Endodermal cell (in vitro differentiated cells): ENCODE results near the gene BOLL. TPM values are rescaled to one million over a fixed set of nuclear protein-coding genes. Genes with fewer than 3 reads are reported as not detected.

Experiments used
- DNase-seq: peaks from one replicate; pipeline ENCODE4 v3.0.0-alpha.2; 2017
- H3K27ac ChIP-seq: 2 replicates; pipeline ENCODE4 v1.5.1; 2013; ENCODE audit warnings: mild to moderate bottlenecking, low read depth, low read length, moderate library complexity
- H3K27me3 ChIP-seq: 2 replicates; pipeline ENCODE4 v1.6.1; 2013; ENCODE audit warnings: mild to moderate bottlenecking, low read length, moderate library complexity; ENCODE audit not compliant: insufficient read depth, control insufficient read depth, poor library complexity, severe bottlenecking
- H3K36me3 ChIP-seq: 2 replicates; pipeline ENCODE4 v1.7.0; 2013; ENCODE audit warnings: mild to moderate bottlenecking, low read length, moderate library complexity; ENCODE audit not compliant: control insufficient read depth, insufficient read depth
- H3K4me1 ChIP-seq: one replicate; pipeline ENCODE4 v1.7.0; 2013; ENCODE audit warnings: low read length; ENCODE audit not compliant: control insufficient read depth, insufficient read depth
- H3K4me3 ChIP-seq: 2 replicates; pipeline ENCODE4 v1.5.1; 2013; ENCODE audit warnings: mild to moderate bottlenecking, low read length, moderate library complexity
- H3K9ac ChIP-seq: 2 replicates; pipeline ENCODE4 v1.6.1; 2013; ENCODE audit warnings: mild to moderate bottlenecking, low read length, moderate library complexity; ENCODE audit not compliant: poor library complexity, severe bottlenecking; ENCODE audit errors: extremely low read depth
- H3K9me3 ChIP-seq: 2 replicates; pipeline ENCODE4 v1.6.1; 2013; ENCODE audit warnings: mild to moderate bottlenecking, low read length, moderate library complexity; ENCODE audit not compliant: control insufficient read depth
- H3K27ac Mint-ChIP-seq: 2 replicates; pipeline ENCODE4 v1.8.0; 2020; ENCODE audit warnings: mixed read lengths
- H3K27me3 Mint-ChIP-seq: 2 replicates; pipeline ENCODE4 v1.8.0; 2021; ENCODE audit warnings: mild to moderate bottlenecking, mixed read lengths; ENCODE audit not compliant: insufficient read depth
- H3K36me3 Mint-ChIP-seq: 2 replicates; pipeline ENCODE4 v1.8.0; 2020; ENCODE audit warnings: low read depth, mixed read lengths
- H3K4me1 Mint-ChIP-seq: 2 replicates; pipeline ENCODE4 v1.8.0; 2020; ENCODE audit warnings: mixed read lengths
- H3K4me3 Mint-ChIP-seq: 2 replicates; pipeline ENCODE4 v1.8.0; 2020; ENCODE audit warnings: mild to moderate bottlenecking, moderate library complexity, mixed read lengths
- H3K9me3 Mint-ChIP-seq: 2 replicates; pipeline ENCODE4 v1.8.0; 2020; ENCODE audit warnings: mild to moderate bottlenecking, mixed read lengths
- WGBS, 2 experiments: methylation state at CpG; one replicate each; pipeline versions ENCODE4 v1.1.5 to v1.1.7; 2013; ENCODE audit warnings: missing lambda C conversion rate in 2 of 2, mixed read lengths in 1 of 2; ENCODE audit not compliant: insufficient coverage in 1 of 2, insufficient read length in 1 of 2; 5-methylcytosine and 5-hydroxymethylcytosine counted together
- total RNA-seq, 2 donors: library from RNA; stranded (reverse); fragmentation: NEBNext Ultra II Directional in 1 of 2; extraction: Animal tissue kit (Norgen Biotek cat#: 25700) in 1 of 2; gene quantifications; 2 replicates in 1 of 2; 3 replicates in 1 of 2; pipeline ENCODE4 v1.2.1, GENCODE V29; 2021
- TF ChIP-seq, protein P1 (sequence below): fragments of 200-600 bp; sonication (generic); conservative IDR thresholded peaks from 2 replicates; pipeline ENCODE4 v1.5.0; 2021; ENCODE audit warnings: antibody characterized with exemption, mild to moderate bottlenecking

BOLL gene
- total RNA-seq, 2 donors from 2014 or later: not detected

DNA sequence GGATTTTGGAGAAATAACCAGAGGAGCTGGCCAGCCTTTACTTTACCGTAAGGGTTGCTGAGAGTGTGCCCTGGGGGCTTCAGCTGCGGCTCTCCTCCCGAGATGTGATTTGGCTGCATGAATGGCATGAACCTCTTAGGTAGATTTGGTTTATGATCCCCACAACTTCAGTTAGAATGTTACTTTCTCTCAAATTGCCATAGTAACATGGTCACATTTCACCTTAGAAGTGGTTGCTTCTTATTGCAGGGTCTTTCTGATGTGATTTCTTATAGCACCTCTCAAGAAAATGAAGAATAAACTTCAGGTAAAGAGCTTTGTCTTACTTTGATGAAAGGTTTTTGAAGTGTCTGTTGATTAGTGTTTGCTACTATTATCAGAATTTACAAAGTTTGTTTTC lies 24.9 kb upstream of the BOLL start:
- Mint-ChIP-seq H3K4me3 (no peak overlapping the region), H3K27ac (no peak overlapping the region), H3K27me3 (peaks cover 41% of the 10 kb centered on the region), H3K36me3 (no peaks in the 10 kb centered on the region), H3K9me3 (no peaks in the 10 kb centered on the region), H3K4me1 (peaks cover 5% of the 10 kb centered on the region)
- TF ChIP-seq, protein P1, sequence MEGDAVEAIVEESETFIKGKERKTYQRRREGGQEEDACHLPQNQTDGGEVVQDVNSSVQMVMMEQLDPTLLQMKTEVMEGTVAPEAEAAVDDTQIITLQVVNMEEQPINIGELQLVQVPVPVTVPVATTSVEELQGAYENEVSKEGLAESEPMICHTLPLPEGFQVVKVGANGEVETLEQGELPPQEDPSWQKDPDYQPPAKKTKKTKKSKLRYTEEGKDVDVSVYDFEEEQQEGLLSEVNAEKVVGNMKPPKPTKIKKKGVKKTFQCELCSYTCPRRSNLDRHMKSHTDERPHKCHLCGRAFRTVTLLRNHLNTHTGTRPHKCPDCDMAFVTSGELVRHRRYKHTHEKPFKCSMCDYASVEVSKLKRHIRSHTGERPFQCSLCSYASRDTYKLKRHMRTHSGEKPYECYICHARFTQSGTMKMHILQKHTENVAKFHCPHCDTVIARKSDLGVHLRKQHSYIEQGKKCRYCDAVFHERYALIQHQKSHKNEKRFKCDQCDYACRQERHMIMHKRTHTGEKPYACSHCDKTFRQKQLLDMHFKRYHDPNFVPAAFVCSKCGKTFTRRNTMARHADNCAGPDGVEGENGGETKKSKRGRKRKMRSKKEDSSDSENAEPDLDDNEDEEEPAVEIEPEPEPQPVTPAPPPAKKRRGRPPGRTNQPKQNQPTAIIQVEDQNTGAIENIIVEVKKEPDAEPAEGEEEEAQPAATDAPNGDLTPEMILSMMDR: no peak
- peaks cover 43% of the 10 kb centered on the region for H3K27me3 ChIP-seq
- 98% methylated on average over 3 of the region's 3 CpGs; no CpG with 5 or more reads in 1 of the 2 experiments for WGBS, 2 experiments
- no peak for DNase-seq
- no peak overlapping the region for H3K9ac ChIP-seq
- H3K9me3 ChIP-seq: no peaks in the 10 kb centered on the region
- no peaks in the 10 kb centered on the region for H3K4me1 ChIP-seq
- H3K4me3 ChIP-seq: no peak overlapping the region
- H3K27ac ChIP-seq: no peak overlapping the region
- no peaks in the 10 kb centered on the region for H3K36me3 ChIP-seq

- Histone ChIP-seq H3K9ac (no peak overlapping the region), H3K27ac (no peak overlapping the region), H3K36me3 (no peaks in the 10 kb centered on the region), H3K4me3 (no peak overlapping the region), H3K9me3 (no peaks in the 10 kb centered on the region), H3K27me3 (peaks cover 45% of the 10 kb centered on the region), H3K4me1 (no peaks in the 10 kb centered on the region)
- Mint-ChIP-seq H3K27ac (no peak overlapping the region), H3K9me3 (no peaks in the 10 kb centered on the region), H3K36me3 (no peaks in the 10 kb centered on the region), H3K27me3 (peaks cover 48% of the 10 kb centered on the region), H3K4me3 (no peak overlapping the region), H3K4me1 (peaks cover 7% of the 10 kb centered on the region)
- WGBS, 2 experiments: 95% methylated on average over 5 of the region's 5 CpGs; no CpG with 5 or more reads in 1 of the 2 experiments
- DNase-seq: no peak
- TF ChIP-seq, protein P1: no peak
Measured at GRCh38 chr2:197809064-197809463, 23.9 kb upstream of the BOLL start.

DNA sequence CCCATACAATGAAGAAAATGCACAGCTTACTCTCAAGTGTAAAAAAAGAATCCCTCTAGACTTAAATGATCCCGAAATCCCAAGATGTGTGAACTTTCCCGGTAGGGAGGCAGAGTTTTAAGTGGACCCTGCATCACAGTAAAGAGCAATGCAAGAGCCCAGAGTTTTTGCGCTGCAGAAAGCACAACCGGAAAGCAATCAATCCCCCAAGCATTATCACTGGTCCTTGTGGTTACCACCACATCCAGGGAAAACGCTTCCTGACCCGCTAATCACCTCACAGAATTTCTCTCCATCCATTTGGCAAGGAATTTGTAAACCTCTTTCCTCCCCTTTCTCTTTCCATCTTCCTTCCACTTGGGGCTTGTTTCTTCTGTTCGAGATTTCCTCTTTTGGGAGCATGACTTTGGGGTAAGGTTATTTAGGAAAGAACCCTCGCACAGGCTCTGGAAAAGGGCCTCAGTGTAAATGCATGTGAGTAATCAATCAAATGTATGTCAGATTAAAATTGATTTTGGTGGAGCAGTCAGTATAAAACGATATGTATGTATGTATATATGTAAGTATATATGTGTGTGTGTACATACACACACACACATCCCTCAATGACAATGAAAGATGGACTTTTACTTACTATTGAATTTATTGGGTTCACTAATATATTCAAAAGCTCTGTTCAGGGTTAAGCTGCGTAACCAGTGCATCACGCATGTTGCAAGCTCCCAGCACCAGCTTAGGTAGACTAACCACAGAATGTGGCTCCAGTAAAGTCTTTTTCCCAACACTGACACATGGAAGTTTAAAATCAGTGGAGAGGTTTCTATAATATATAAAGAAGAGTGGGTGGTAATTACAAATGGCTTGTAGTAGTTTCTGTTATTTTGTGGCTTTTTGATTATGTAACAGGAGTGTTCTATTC lies 20.9 kb upstream of the BOLL start:
- Mint-ChIP-seq H3K27me3 (peaks cover 71% of the 10 kb centered on the region), H3K36me3 (no peaks in the 10 kb centered on the region), H3K4me1 (peaks cover 10% of the 10 kb centered on the region), H3K27ac (no peak overlapping the region), H3K4me3 (peak overlapping the region; percentile 63), H3K9me3 (no peaks in the 10 kb centered on the region)
- H3K27ac ChIP-seq: no peak overlapping the region
- no peak for DNase-seq
- peak overlapping the region; percentile 72 for H3K4me3 ChIP-seq
- 34 to 43% methylated on average over 6 to 10 of the region's 11 CpGs for WGBS, 2 experiments
- peaks cover 68% of the 10 kb centered on the region for H3K27me3 ChIP-seq
- no peaks in the 10 kb centered on the region for H3K36me3 ChIP-seq
- H3K9ac ChIP-seq: no peak overlapping the region
- TF ChIP-seq, protein P1: no peak
- no peaks in the 10 kb centered on the region for H3K4me1 ChIP-seq
- H3K9me3 ChIP-seq: no peaks in the 10 kb centered on the region
